ENCODE results near the gene BAG5. TPM values are rescaled to one million over a fixed set of nuclear protein-coding genes. Genes with fewer than 3 reads are reported as not detected.

Gene BAG5
- total and polyA plus RNA-seq, 2 donors (not counting 1 experiment from before 2014, with no cell fraction given), result 7.4 to 31.6 TPM

- H3K9me3 Mint-ChIP-seq (ENCODE audit: insufficient read depth), result no peaks in the 10 kb centered on the region
- peak overlapping the region; percentile 67 for H3K4me3 Mint-ChIP-seq
- ChIA-PET CTCF (interaction anchor here (0.7 kb wide), 1 partner anchor 149 kb away, joined by 4 read pairs; no protein-coding TSS in a partner anchor), POLR2A (interaction anchor here (0.7 kb wide), 1 partner anchor 83 kb away, joined by 3 read pairs; no protein-coding TSS in a partner anchor)
- DNase-seq, result peak; percentile 27
- H3K4me2 ChIP-seq (replicated peaks; ENCODE audit: low read depth, low read length, poor library complexity, severe bottlenecking), result peak overlapping the region; percentile 58
- H3K27me3 ChIP-seq (replicated peaks in 1 of 4; ENCODE audit: control extremely low read depth in 1 of 4, control insufficient read depth in 3 of 4, insufficient read depth in 4 of 4, low read length in 3 of 4), result no peaks in the 10 kb centered on the region
- peak overlapping the region in 1 of 5 experiments; percentile 14 for H3K4me3 ChIP-seq (ENCODE audit: control extremely low read depth in 1 of 5, extremely low read depth in 1 of 5, insufficient read depth in 1 of 5, low read depth in 2 of 5, low read length in 4 of 5)
- ATAC-seq (ENCODE audit: low read depth), result peak; percentile 57
- H3K9me3 ChIP-seq (ENCODE audit: control extremely low read depth in 1 of 3, control insufficient read depth in 2 of 3, insufficient read depth in 1 of 3, low read length in 2 of 3), result no peaks in the 10 kb centered on the region
- intact Hi-C loops (cut with micrococcal nuclease), result no loop called here
- TF ChIP-seq EZH2 (IDR thresholded peaks at IDR 0.05; ENCODE audit: borderline replicate concordance, insufficient read depth, low read depth, low read length, poor library complexity, severe bottlenecking) (no peak), CTCF (IDR thresholded peaks at IDR 0.05) (no peak)
- H3K9ac ChIP-seq (ENCODE audit: low read length), result peak overlapping the region; percentile 29
- peak overlapping the region in 1 of 2 donors; percentile 3 for H3K27ac ChIP-seq (ENCODE audit: low read length in 2 of 2)
- no peak overlapping the region for H3K27ac Mint-ChIP-seq
- H4K20me1 ChIP-seq (ENCODE audit: control insufficient read depth, insufficient read depth, low read length, poor library complexity, severe bottlenecking), result no peaks in the 10 kb centered on the region
- no peaks in the 10 kb centered on the region for H3K27me3 Mint-ChIP-seq
- H3K4me1 Mint-ChIP-seq, result peaks cover 8% of the 10 kb centered on the region
- H3K4me1 ChIP-seq (ENCODE audit: control insufficient read depth in 2 of 2, insufficient read depth in 2 of 2, low read length in 2 of 2), result peaks cover 6 to 12% of the 10 kb centered on the region in 2 donors
- H2AFZ ChIP-seq (ENCODE audit: insufficient read depth, low read depth, low read length, poor library complexity, severe bottlenecking), result no peak overlapping the region
- peaks cover 0 to 11% of the 10 kb centered on the region in 2 experiments for H3K36me3 ChIP-seq (replicated peaks in 1 of 2; ENCODE audit: control extremely low read depth in 1 of 2, control insufficient read depth in 1 of 2, extremely low read depth in 1 of 2, insufficient read depth in 2 of 2, low read length in 1 of 2)
- 47% methylated on average over 4 of the region's 6 CpGs for WGBS (ENCODE audit: insufficient coverage)
- H3K79me2 ChIP-seq (ENCODE audit: control insufficient read depth, insufficient read depth, low read length), result no peaks in the 10 kb centered on the region
Observed at GRCh38 chr14:103593577-103593976, 31.1 kb upstream of the BAG5 start.

GRCh38 chr14:103584326-103584915 is 22.0 kb upstream of the BAG5 start:
- Histone ChIP-seq H3K4me2 (replicated peaks; ENCODE audit: low read depth, low read length, poor library complexity, severe bottlenecking) (no peak overlapping the region), H3K9me3 (ENCODE audit: control extremely low read depth in 1 of 3, control insufficient read depth in 2 of 3, insufficient read depth in 1 of 3, low read length in 2 of 3) (no peaks in the 10 kb centered on the region), H4K20me1 (ENCODE audit: control insufficient read depth, insufficient read depth, low read length, poor library complexity, severe bottlenecking) (peaks cover 7% of the 10 kb centered on the region), H3K4me3 (ENCODE audit: control extremely low read depth in 1 of 5, extremely low read depth in 1 of 5, insufficient read depth in 1 of 5, low read depth in 2 of 5, low read length in 4 of 5) (no peak overlapping the region), H3K79me2 (ENCODE audit: control insufficient read depth, insufficient read depth, low read length) (no peaks in the 10 kb centered on the region), H3K9ac (ENCODE audit: low read length) (no peak overlapping the region), H2AFZ (ENCODE audit: insufficient read depth, low read depth, low read length, poor library complexity, severe bottlenecking) (no peak overlapping the region), H3K4me1 (ENCODE audit: control insufficient read depth in 2 of 2, insufficient read depth in 2 of 2, low read length in 2 of 2) (no peaks in the 10 kb centered on the region), H3K27me3 (replicated peaks in 1 of 4; ENCODE audit: control extremely low read depth in 1 of 4, control insufficient read depth in 3 of 4, insufficient read depth in 4 of 4, low read length in 3 of 4) (no peaks in the 10 kb centered on the region), H3K27ac (ENCODE audit: low read length in 2 of 2) (no peak overlapping the region), H3K36me3 (replicated peaks in 1 of 2; ENCODE audit: control extremely low read depth in 1 of 2, control insufficient read depth in 1 of 2, extremely low read depth in 1 of 2, insufficient read depth in 2 of 2, low read length in 1 of 2) (peaks cover 0 to 12% of the 10 kb centered on the region in 2 experiments)
- intact Hi-C loops (cut with micrococcal nuclease), result no loop called here
- no peaks in the 10 kb centered on the region for H3K27me3 Mint-ChIP-seq
- WGBS (ENCODE audit: insufficient coverage), result 98% methylated on average over 7 of the region's 11 CpGs
- TF ChIP-seq EZH2 (IDR thresholded peaks at IDR 0.05; ENCODE audit: borderline replicate concordance, insufficient read depth, low read depth, low read length, poor library complexity, severe bottlenecking) (no peak), CTCF (IDR thresholded peaks at IDR 0.05) (no peak)
- H3K4me3 Mint-ChIP-seq, result no peak overlapping the region
- H3K4me1 Mint-ChIP-seq, result no peaks in the 10 kb centered on the region
- ATAC-seq (ENCODE audit: low read depth) (no peak), DNase-seq (no peak)
- ChIA-PET CTCF (interaction anchor here (1.3 kb wide), 1 partner anchor 11 kb away, joined by 3 read pairs; no protein-coding TSS in a partner anchor), POLR2A (no interaction called here)
- H3K27ac Mint-ChIP-seq, result no peak overlapping the region
- no peaks in the 10 kb centered on the region for H3K9me3 Mint-ChIP-seq (ENCODE audit: insufficient read depth)

Data from B cell (primary cell).